Measurements from ENCODE around the gene RAD9A.

The RAD9A gene

GRCh38 chr11:67373648-67374570, 17.9 kb upstream of the RAD9A start (continued):
- peak; percentile 98 for TF ChIP-seq PRDM10 (tag by site-specific recombination; IDR thresholded peaks at IDR 0.05)
- peak; percentile 16; the same call in 1 of the 2 replicates for TF ChIP-seq EGR2 (tag by site-specific recombination; IDR thresholded peaks at IDR 0.05; ENCODE audit: low read depth)
- TF ChIP-seq ZNF202 (tag by site-specific recombination; IDR thresholded peaks at IDR 0.05; ENCODE audit: borderline replicate concordance): no peak
- peak; percentile 24; the same call in 1 of the 2 replicates for TF ChIP-seq ZNF600 (tag by site-specific recombination; IDR thresholded peaks at IDR 0.05)
- peak; percentile 40; the same call in 1 of the 2 replicates for TF ChIP-seq ZFHX2 (tag by site-specific recombination; conservative IDR thresholded peaks at IDR 0.05)
- TF ChIP-seq SP3 (tag by site-specific recombination; IDR thresholded peaks at IDR 0.05): peak; percentile 55
- TF ChIP-seq PRDM1 (tag by site-specific recombination; IDR thresholded peaks at IDR 0.05): no peak
- TF ChIP-seq, protein P1, sequence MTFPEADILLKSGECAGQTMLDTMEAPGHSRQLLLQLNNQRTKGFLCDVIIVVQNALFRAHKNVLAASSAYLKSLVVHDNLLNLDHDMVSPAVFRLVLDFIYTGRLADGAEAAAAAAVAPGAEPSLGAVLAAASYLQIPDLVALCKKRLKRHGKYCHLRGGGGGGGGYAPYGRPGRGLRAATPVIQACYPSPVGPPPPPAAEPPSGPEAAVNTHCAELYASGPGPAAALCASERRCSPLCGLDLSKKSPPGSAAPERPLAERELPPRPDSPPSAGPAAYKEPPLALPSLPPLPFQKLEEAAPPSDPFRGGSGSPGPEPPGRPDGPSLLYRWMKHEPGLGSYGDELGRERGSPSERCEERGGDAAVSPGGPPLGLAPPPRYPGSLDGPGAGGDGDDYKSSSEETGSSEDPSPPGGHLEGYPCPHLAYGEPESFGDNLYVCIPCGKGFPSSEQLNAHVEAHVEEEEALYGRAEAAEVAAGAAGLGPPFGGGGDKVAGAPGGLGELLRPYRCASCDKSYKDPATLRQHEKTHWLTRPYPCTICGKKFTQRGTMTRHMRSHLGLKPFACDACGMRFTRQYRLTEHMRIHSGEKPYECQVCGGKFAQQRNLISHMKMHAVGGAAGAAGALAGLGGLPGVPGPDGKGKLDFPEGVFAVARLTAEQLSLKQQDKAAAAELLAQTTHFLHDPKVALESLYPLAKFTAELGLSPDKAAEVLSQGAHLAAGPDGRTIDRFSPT (tag by site-specific recombination; IDR thresholded peaks at IDR 0.05): peak; percentile 70; the same call in 1 of the 2 replicates
- no peak for TF ChIP-seq ZNF529 (tag by site-specific recombination; IDR thresholded peaks at IDR 0.05; ENCODE audit: insufficient replicate concordance)
- 0 out of 2 replicates have a peak, but pooled peaks have one; percentile 9 for TF ChIP-seq SP2 (tag by site-specific recombination; IDR thresholded peaks at IDR 0.05)
- no peak for TF ChIP-seq ZNF112 (tag by site-specific recombination; IDR thresholded peaks at IDR 0.05)

GRCh38 chr11:67374571-67375281, 17.1 kb upstream of the RAD9A start:
- POLR2A ChIA-PET: interaction anchor here (0.9 to 4.2 kb wide), 6 partner anchors 8 to 256 kb away, joined by 3 to 30 read pairs (median 5); partner anchors contain the start of genes POLD4 and PPP1CA
- H3K36me3 ChIP-seq (ENCODE audit: control insufficient read depth in 2 of 2, insufficient read depth in 1 of 2, low read length in 2 of 2): no peaks in the 10 kb centered on the region

More at GRCh38 chr11:67374571-67375281, 17.1 kb upstream of the RAD9A start:
- Histone ChIP-seq H3K4me3 (ENCODE audit: low read depth, low read length) (no peak overlapping the region), H3K27ac (ENCODE audit: extremely low read depth, low read depth, low read length) (no peak overlapping the region), H3K9me3 (ENCODE audit: control insufficient read depth, insufficient read depth, low read depth, low read length) (no peaks in the 10 kb centered on the region), H3K4me1 (ENCODE audit: control insufficient read depth, insufficient read depth, low read length) (peaks cover 3% of the 10 kb centered on the region; the same call in 1 of the 2 replicates)
- CTCF ChIA-PET: interaction anchor here (1.1 to 30.4 kb wide), 3 partner anchors 7 to 29 kb away, joined by 5 to 898 read pairs (median 898); partner anchors contain the start of genes CLCF1, POLD4 and RAD9A
- TF ChIP-seq ZNF513 (tag by site-specific recombination; IDR thresholded peaks at IDR 0.05) (no peak), ZNF792 (tag by site-specific recombination; IDR thresholded peaks at IDR 0.05) (no peak), ZNF10 (tag by site-specific recombination; IDR thresholded peaks at IDR 0.05) (peak; percentile 60; the same call in 1 of the 2 replicates)
- TF ChIP-seq, protein P2, sequence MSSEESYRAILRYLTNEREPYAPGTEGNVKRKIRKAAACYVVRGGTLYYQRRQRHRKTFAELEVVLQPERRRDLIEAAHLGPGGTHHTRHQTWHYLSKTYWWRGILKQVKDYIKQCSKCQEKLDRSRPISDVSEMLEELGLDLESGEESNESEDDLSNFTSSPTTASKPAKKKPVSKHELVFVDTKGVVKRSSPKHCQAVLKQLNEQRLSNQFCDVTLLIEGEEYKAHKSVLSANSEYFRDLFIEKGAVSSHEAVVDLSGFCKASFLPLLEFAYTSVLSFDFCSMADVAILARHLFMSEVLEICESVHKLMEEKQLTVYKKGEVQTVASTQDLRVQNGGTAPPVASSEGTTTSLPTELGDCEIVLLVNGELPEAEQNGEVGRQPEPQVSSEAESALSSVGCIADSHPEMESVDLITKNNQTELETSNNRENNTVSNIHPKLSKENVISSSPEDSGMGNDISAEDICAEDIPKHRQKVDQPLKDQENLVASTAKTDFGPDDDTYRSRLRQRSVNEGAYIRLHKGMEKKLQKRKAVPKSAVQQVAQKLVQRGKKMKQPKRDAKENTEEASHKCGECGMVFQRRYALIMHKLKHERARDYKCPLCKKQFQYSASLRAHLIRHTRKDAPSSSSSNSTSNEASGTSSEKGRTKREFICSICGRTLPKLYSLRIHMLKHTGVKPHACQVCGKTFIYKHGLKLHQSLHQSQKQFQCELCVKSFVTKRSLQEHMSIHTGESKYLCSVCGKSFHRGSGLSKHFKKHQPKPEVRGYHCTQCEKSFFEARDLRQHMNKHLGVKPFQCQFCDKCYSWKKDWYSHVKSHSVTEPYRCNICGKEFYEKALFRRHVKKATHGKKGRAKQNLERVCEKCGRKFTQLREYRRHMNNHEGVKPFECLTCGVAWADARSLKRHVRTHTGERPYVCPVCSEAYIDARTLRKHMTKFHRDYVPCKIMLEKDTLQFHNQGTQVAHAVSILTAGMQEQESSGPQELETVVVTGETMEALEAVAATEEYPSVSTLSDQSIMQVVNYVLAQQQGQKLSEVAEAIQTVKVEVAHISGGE (tag by site-specific recombination; conservative IDR thresholded peaks at IDR 0.05; ENCODE audit: low read depth): no peak

All from HEK293 (cell line).